ENCODE results near the gene NAA30.

Gene NAA30

DNA sequence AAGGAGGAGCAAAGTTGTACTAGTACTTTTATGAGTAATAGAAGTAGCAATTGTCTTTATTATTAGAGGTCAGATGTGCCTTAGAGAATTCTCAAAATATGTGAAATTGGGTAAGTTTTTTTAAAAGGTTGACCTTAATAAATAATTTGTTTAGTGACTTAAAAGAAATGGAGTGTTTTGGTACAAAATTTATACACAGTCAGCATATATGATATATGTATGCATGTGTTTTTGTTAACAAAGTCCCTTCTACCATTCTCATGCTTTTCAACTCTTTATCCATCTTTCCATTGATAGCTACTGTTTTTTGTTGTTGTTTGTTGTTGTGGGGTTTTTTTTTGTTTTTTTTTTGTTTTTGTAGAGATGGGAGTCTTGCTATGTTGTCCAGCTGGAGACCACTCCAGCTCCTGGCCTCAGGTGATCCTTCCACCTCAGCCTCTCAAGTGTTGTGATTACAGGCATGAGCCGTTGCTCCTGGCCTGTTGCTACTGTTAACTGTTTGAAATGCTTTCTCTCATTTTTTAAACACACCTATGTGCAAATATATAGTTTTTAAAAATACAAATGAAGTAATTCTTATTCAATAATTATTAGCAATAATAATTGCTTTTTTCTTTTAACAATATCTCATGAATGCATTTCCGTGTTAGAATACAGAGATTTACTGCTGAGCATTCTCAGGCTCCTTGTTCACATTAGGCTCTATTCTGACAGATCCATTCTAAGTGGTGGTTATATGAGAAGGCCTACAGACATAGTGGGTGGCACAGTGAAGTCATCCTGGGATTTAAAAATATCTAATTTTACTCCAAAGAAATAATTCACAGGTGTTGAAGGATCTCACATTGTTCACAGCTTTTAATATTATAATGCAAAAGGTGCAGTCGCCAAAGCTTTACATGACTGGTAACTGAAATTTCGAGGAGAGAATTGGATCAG is 10.4 kb downstream of the NAA30 start:
- no peak for DNase-seq

DNA sequence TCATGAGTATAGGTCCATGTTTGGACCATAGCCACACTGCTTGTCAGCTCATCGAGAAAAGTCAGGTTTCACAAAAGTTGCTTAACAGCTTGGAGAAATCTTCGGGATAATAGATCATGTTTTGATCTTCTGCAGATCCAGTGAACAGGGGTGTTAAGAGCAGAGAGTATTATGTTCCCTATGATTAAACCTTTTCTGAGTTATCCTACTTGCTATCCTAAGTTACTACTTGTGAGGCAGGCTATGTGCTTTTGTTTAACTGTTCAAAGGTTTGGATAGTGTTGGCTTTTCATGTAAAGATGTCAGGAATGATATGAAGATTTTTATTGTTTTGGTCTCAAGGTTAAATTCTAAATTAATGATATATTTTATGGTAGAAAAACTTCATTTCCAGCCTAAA is 11.1 kb downstream of the NAA30 start:
- DNase-seq = no peak

GRCh38 chr14:57402173-57402852 is 11.9 kb downstream of the NAA30 start:
- DNase-seq = no peak

- no peak for DNase-seq
Observed at GRCh38 chr14:57403521-57403864, 13.1 kb downstream of the NAA30 start.

- no peak for DNase-seq
Observed at GRCh38 chr14:57405562-57405961, 15.2 kb downstream of the NAA30 start.

- DNase-seq = no peak
Observed at GRCh38 chr14:57408037-57408436, 17.7 kb downstream of the NAA30 start.

DNA sequence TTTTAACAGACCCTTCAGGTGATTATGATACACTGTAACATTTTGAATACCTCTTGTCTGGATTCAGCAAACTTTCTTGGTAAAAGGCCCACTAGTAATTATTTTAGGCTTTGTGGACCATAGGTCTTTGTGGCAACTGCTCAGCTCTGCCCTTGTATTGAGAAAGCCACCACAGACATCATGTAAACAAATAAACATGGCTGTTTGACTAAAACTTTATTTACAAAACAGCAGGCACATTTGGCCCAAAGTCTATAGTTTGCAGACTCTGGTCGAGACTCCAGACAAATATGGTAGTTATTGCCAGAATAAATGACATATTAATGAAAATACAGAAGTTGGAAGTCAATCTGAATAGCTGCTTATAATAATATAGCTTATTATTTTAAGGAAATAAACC is 18.2 kb downstream of the NAA30 start:
- DNase-seq = no peak

DNA sequence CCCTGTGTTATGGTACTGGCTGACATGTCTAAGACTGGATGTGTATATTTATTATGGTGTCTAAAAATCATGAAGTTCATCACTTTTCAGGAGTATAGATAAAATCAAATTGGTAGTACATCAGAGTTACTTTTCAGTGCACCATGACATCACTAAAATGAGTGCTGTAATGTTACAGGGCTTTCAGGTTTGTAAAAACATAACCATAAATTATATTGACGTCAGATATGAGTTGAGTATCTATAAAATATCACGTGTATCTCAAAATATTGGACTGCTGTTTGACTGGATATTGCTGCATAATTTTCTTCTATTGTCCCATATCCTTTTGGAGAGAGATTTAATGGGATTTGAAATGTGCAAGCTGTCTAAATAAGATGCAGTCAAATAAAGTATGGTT is 22.0 kb downstream of the NAA30 start:
- DNase-seq = no peak

GRCh38 chr14:57413849-57414248 is 23.5 kb downstream of the NAA30 start:
- DNase-seq = no peak

- DNase-seq = no peak
Observed at GRCh38 chr14:57417228-57417627, 26.8 kb downstream of the NAA30 start.

- no peak for DNase-seq
Observed at GRCh38 chr14:57418999-57419398, 28.6 kb downstream of the NAA30 start.

DNA sequence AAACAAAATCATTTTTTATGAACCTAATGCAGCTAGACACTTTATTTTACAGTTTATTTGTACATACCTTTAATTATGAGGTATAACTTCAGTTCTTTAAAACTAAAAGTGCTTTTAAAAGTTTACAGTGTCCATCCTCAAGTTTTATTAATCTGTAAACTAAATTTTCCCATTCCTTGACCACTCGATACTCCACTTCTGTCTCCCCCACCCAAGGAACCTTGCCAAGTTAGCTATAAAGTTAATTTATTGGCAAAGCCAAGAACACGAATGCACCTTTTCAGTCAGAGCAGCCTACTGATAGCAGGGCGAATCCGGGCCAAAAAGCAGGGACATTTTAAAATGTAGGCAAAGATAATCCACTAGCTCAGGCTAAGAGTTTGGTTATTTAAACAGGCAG is 29.6 kb downstream of the NAA30 start:
- DNase-seq = no peak

GRCh38 chr14:57420986-57421385 is 30.6 kb downstream of the NAA30 start:
- no peak for DNase-seq

- no peak for DNase-seq
Observed at GRCh38 chr14:57435923-57436322, 45.5 kb downstream of the NAA30 start.

DNA sequence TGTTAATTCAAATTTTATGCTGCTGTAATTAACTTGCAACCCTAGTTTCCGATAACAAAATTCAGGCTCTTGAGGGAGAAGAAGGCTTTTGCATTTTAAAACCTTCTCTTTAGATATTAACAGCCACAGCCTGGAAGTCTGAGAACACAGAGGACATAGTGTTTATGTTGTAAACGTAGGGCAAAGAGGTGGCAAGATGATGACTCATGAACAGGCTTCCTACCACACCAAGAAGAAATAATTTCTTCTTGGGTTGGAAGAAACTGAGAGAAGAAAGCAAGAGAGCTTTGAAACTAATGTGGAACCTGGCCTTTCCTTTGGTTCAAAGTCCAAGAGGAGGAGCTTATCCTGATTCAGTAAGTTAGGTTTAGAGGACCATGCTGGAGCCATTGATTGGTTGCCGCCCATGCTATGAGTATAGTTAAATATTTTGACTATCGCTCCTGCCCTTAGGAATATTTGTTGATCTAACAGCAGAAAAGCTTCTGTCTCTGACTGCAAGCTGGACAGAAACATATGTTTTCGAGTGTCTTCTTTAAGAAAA is 71.5 kb downstream of the NAA30 start:
- DNase-seq = no peak

GRCh38 chr14:57462551-57462950 is 72.2 kb downstream of the NAA30 start:
- no peak for DNase-seq

- DNase-seq = no peak
Observed at GRCh38 chr14:57464008-57464730, 73.8 kb downstream of the NAA30 start.

All from stimulated activated naive CD4-positive, alpha-beta T cell (primary cell).